DND-41 (cell line): Measurements from ENCODE around the gene AIM2.

Experiments
- ATAC-seq: fragments of 200-7000 bp; cut with Tn5 transposase; 3 replicates; pipeline ENCODE4 v1.9.1; 2021; ENCODE audit warnings: low read depth; ENCODE audit not compliant: insufficient read depth
- DNase-seq: peaks from one replicate; pipeline ENCODE4 v3.0.0-alpha.2; 2020
- H2AFZ ChIP-seq: 2 replicates; pipeline ENCODE4 v1.6.0; 2012; ENCODE audit warnings: low read depth, low read length
- H3K27ac ChIP-seq: 2 replicates; pipeline ENCODE4 v1.5.1; 2012; ENCODE audit warnings: low read length, inconsistent platforms
- H3K27me3 ChIP-seq: fragments of 200-600 bp; sonication (generic); 2 replicates; pipeline ENCODE4 v1.6.0; 2012; ENCODE audit warnings: low read length, mild to moderate bottlenecking, inconsistent platforms; ENCODE audit not compliant: insufficient read depth, poor library complexity
- H3K36me3 ChIP-seq: 2 replicates; pipeline ENCODE4 v1.5.1; 2012; ENCODE audit warnings: low read length, inconsistent platforms; ENCODE audit not compliant: insufficient read depth
- H3K4me1 ChIP-seq: 2 replicates; pipeline ENCODE4 v1.5.1; 2012; ENCODE audit warnings: mild to moderate bottlenecking, low read length; ENCODE audit not compliant: insufficient read depth
- H3K4me2 ChIP-seq: 2 replicates; pipeline ENCODE4 v1.6.0; 2012; ENCODE audit warnings: mild to moderate bottlenecking, moderate library complexity, low read length, inconsistent platforms; ENCODE audit not compliant: insufficient read depth
- H3K4me3 ChIP-seq, 2 experiments: fragments of 200-600 bp in 1 of 2; shearing (Covaris generic) in 1 of 2; 2 replicates each; pipeline ENCODE4 v1.5.1; 2012 to 2016; ENCODE audit warnings: inconsistent platforms in 2 of 2, low read length in 2 of 2, mild to moderate bottlenecking in 2 of 2, low read depth in 1 of 2, moderate library complexity in 1 of 2
- H3K79me2 ChIP-seq: 2 replicates; pipeline ENCODE4 v1.6.0; 2012; ENCODE audit warnings: low read length, inconsistent platforms; ENCODE audit not compliant: insufficient read depth
- H3K9ac ChIP-seq: 2 replicates; pipeline ENCODE4 v1.6.0; 2012; ENCODE audit warnings: low read depth, mild to moderate bottlenecking, inconsistent platforms, low read length, moderate library complexity
- H3K9me3 ChIP-seq: 2 replicates; pipeline ENCODE4 v1.5.1; 2012; ENCODE audit warnings: low read length, moderate library complexity, mild to moderate bottlenecking, inconsistent platforms; ENCODE audit not compliant: insufficient read depth, severe bottlenecking
- H4K20me1 ChIP-seq: 2 replicates; pipeline ENCODE4 v1.6.0; 2012; ENCODE audit warnings: low read length; ENCODE audit not compliant: insufficient read depth
- CTCF ChIP-seq: IDR thresholded peaks from 2 replicates; pipeline ENCODE4 v1.5.1; 2012; ENCODE audit warnings: borderline replicate concordance, low read length, moderate library complexity, mild to moderate bottlenecking; ENCODE audit not compliant: poor library complexity, severe bottlenecking; ENCODE audit errors: extremely low read depth
- EZH2 ChIP-seq: IDR thresholded peaks from 3 replicates; pipeline ENCODE4 v1.6.1; 2012; ENCODE audit warnings: borderline replicate concordance, low read depth, mild to moderate bottlenecking, moderate library complexity, low read length, inconsistent platforms; ENCODE audit not compliant: severe bottlenecking

Gene AIM2

GRCh38 chr1:159014003-159014571 is 62.5 kb downstream of the AIM2 start:
- Histone ChIP-seq H4K20me1 (peaks cover 5% of the 10 kb centered on the region; the same call in 1 of the 2 replicates), H3K27ac (peak overlapping the region; percentile 97), H3K27me3 (no peaks in the 10 kb centered on the region), H3K36me3 (peaks cover 52% of the 10 kb centered on the region), H2AFZ (no peak overlapping the region), H3K4me2 (peak overlapping the region; percentile 62), H3K9ac (peak overlapping the region; percentile 82), H3K79me2 (peaks cover 99% of the 10 kb centered on the region), H3K9me3 (no peaks in the 10 kb centered on the region), H3K4me3 (peak overlapping the region; percentile 64 to 69; a peak in 3 of 4 replicates), H3K4me1 (peaks cover 67% of the 10 kb centered on the region)
- TF ChIP-seq CTCF (no peak), EZH2 (no peak)
- peak; percentile 33 for DNase-seq
- ATAC-seq: no peak

GRCh38 chr1:159012495-159012894 is 64.1 kb downstream of the AIM2 start:
- no peak for TF ChIP-seq EZH2
- no peak for TF ChIP-seq CTCF
- Histone ChIP-seq H3K9me3 (no peaks in the 10 kb centered on the region), H3K27me3 (no peaks in the 10 kb centered on the region), H3K27ac (peak overlapping the region; percentile 97), H3K4me3 (peak overlapping the region; percentile 64 to 69), H3K9ac (peak overlapping the region; percentile 82), H4K20me1 (peaks cover 5% of the 10 kb centered on the region; the same call in 1 of the 2 replicates), H2AFZ (no peak overlapping the region), H3K4me2 (peak overlapping the region; percentile 62), H3K4me1 (peaks cover 68% of the 10 kb centered on the region), H3K79me2 (peaks cover 83% of the 10 kb centered on the region), H3K36me3 (peaks cover 37% of the 10 kb centered on the region)
- ATAC-seq: peak; percentile 52
- peak; percentile 84 for DNase-seq
